ENCODE results near the gene DIAPH3. TPM values are rescaled to one million over a fixed set of nuclear protein-coding genes. Genes with fewer than 3 reads are reported as not detected.
A peak's percentile ranks its signal among the peaks of the same experiment; 100 is the strongest.

DIAPH3 gene
- polyA plus RNA-seq, 10 donors = 7.0 to 13.8 (median 8.1) TPM

GRCh38 chr13:60019119-60019993 is 144.4 kb downstream of the DIAPH3 start:
- no peak for DNase-seq

- DNase-seq = no peak
These were observed 145.2 kb downstream of the DIAPH3 start for GRCh38 chr13:60018536-60018935.

- DNase-seq = no peak
These were observed 147.5 kb downstream of the DIAPH3 start for GRCh38 chr13:60016229-60016628.

- no peak for DNase-seq
These were observed 150.6 kb downstream of the DIAPH3 start for GRCh38 chr13:60013166-60013565.

GRCh38 chr13:60012488-60012887 is 151.2 kb downstream of the DIAPH3 start:
- DNase-seq = no peak

- DNase-seq = peak in 1 of 3 donors; percentile 2
These were observed 154.2 kb downstream of the DIAPH3 start for GRCh38 chr13:60009300-60010253.

GRCh38 chr13:60001889-60002288 is 161.8 kb downstream of the DIAPH3 start:
- DNase-seq = no peak

- DNase-seq = no peak
These were observed 162.8 kb downstream of the DIAPH3 start for GRCh38 chr13:60000976-60001375.

GRCh38 chr13:60000081-60000480 is 163.6 kb downstream of the DIAPH3 start:
- peak in 1 of 3 donors; percentile 4 for DNase-seq

GRCh38 chr13:59997976-59998375 is 165.8 kb downstream of the DIAPH3 start:
- DNase-seq = peak in 1 of 3 donors; percentile 9

GRCh38 chr13:59996461-59996980 is 167.2 kb downstream of the DIAPH3 start:
- no peak for DNase-seq

- no peak for DNase-seq
These were observed 172.3 kb downstream of the DIAPH3 start for GRCh38 chr13:59991395-59991794.

GRCh38 chr13:59982631-59983382 is 180.9 kb downstream of the DIAPH3 start:
- DNase-seq = no peak

GRCh38 chr13:59979589-59979988 is 184.1 kb downstream of the DIAPH3 start:
- no peak for DNase-seq

- no peak for DNase-seq
These were observed 184.9 kb downstream of the DIAPH3 start for GRCh38 chr13:59978862-59979261.

GRCh38 chr13:59976856-59977255 is 186.9 kb downstream of the DIAPH3 start:
- DNase-seq = no peak

GRCh38 chr13:59975807-59976435 is 187.8 kb downstream of the DIAPH3 start:
- DNase-seq = no peak

- DNase-seq = no peak
These were observed 192.9 kb downstream of the DIAPH3 start for GRCh38 chr13:59970847-59971246.

- DNase-seq = no peak
These were observed 199.9 kb downstream of the DIAPH3 start for GRCh38 chr13:59963827-59964226.

GRCh38 chr13:59963383-59963782 is 200.3 kb downstream of the DIAPH3 start:
- DNase-seq = no peak

- DNase-seq = no peak
These were observed 201.4 kb downstream of the DIAPH3 start for GRCh38 chr13:59962343-59962742.
